K562 (cell line): Measurements from ENCODE around the gene CD4. TPM values are rescaled to one million over a fixed set of nuclear protein-coding genes. Genes with fewer than 3 reads are reported as not detected.

Experiments used
- ATAC-seq: fragments of 200-7000 bp; cut with Tn5 transposase; 3 replicates; pipeline ENCODE4 v1.9.1; 2020; ENCODE audit warnings: moderate library complexity
- BruUV-seq: library from RNA; stranded (reverse); fragments of 400-500 nt; replicated peaks from 2 replicates; lab custom pipeline; 2021; lab: Mats Ljungman, UMichigan
- CTCF ChIA-PET: fragments of 300-600 bp; formaldehyde crosslinking; extraction: SDS; loops from one replicate; lab custom pipeline; 2021; ENCODE audit warnings: low intra/inter-chr PET ratio; lab: Yijun Ruan, JAX
- POLR2A ChIA-PET: fragments of 300-600, 350-650 bp; sonication (Branson Sonifier 250); formaldehyde crosslinking; extraction: SDS; loops from one replicate; lab custom pipeline; 2021; ENCODE audit warnings: antibody characterized with exemption, inconsistent platforms; lab: Yijun Ruan, JAX
- DNase-seq, 4 experiments: peaks; one replicate each; pipeline versions ENCODE4 v3.0.0 to v3.0.0-alpha.2; 2011 to 2018; ENCODE audit warnings: low spot score in 3 of 4, mixed read lengths in 3 of 4; ENCODE audit errors: extremely low read depth in 1 of 4
- FAIRE-seq: peaks from 2 replicates; lab custom pipeline; 2011; peaks lifted over from hg19 to GRCh38; lab: Jason Lieb, UNC
- H2AFZ ChIP-seq: 2 replicates; pipeline ENCODE4 v1.6.0; 2011; ENCODE audit warnings: low read depth, low read length, control low read depth, inconsistent platforms
- H3K27ac ChIP-seq: fragments of 200-600 bp; 3 replicates; pipeline ENCODE4 v1.8.0; 2011; ENCODE audit warnings: low read depth, mild to moderate bottlenecking, control low read depth, inconsistent platforms, low read length, moderate library complexity, mixed read lengths; ENCODE audit errors: extremely low read depth
- H3K27me3 ChIP-seq, 2 experiments: fragments of 300-600 bp in 1 of 2; 2 replicates in 1 of 2; 3 replicates in 1 of 2; pipeline versions ENCODE4 v1.6.0 to v1.8.0; 2011; ENCODE audit warnings: inconsistent platforms in 2 of 2, low read length in 2 of 2, mild to moderate bottlenecking in 1 of 2, mixed read lengths in 1 of 2, moderate library complexity in 1 of 2; ENCODE audit not compliant: control insufficient read depth in 2 of 2, insufficient read depth in 2 of 2
- H3K36me3 ChIP-seq: fragments of 300-600 bp; 3 replicates; pipeline ENCODE4 v1.8.0; 2011; ENCODE audit warnings: mild to moderate bottlenecking, low read length, inconsistent platforms; ENCODE audit not compliant: control insufficient read depth, insufficient read depth
- H3K4me1 ChIP-seq, 2 experiments: fragments of 200-600 bp in 1 of 2; replicated peaks in 1 of 2; 2 replicates in 1 of 2; 3 replicates in 1 of 2; pipeline versions ENCODE4 v1.5.1 to v1.8.0; 2011; ENCODE audit warnings: inconsistent platforms in 2 of 2, low read length in 2 of 2, mild to moderate bottlenecking in 1 of 2, mixed read lengths in 1 of 2, moderate library complexity in 1 of 2; ENCODE audit not compliant: control insufficient read depth in 2 of 2, insufficient read depth in 2 of 2
- H3K4me2 ChIP-seq: 2 replicates; pipeline ENCODE4 v1.6.1; 2011; ENCODE audit warnings: low read length, control low read depth, inconsistent platforms, mixed read lengths; ENCODE audit not compliant: insufficient read depth
- H3K4me3 ChIP-seq: fragments of 200-600 bp; sonication (generic), shearing (Covaris generic); 2 replicates; pipeline ENCODE4 v1.5.1; 2016; ENCODE audit warnings: control low read depth, inconsistent platforms
- H3K79me2 ChIP-seq: fragments of 200-600 bp; 3 replicates; pipeline ENCODE4 v1.8.0; 2011; ENCODE audit warnings: low read length, inconsistent platforms; ENCODE audit not compliant: control insufficient read depth, insufficient read depth
- H3K9ac ChIP-seq, 2 experiments: 2 replicates each; pipeline versions ENCODE4 v1.6.0 to v1.6.1; 2011; ENCODE audit warnings: low read depth in 2 of 2, low read length in 2 of 2, control low read depth in 1 of 2, inconsistent platforms in 1 of 2, mild to moderate bottlenecking in 1 of 2, mixed read lengths in 1 of 2; ENCODE audit not compliant: insufficient read depth in 1 of 2
- H3K9me1 ChIP-seq: one replicate; pipeline ENCODE4 v1.6.0; 2011; ENCODE audit warnings: inconsistent platforms, mild to moderate bottlenecking, low read length, moderate library complexity; ENCODE audit not compliant: control insufficient read depth, insufficient read depth
- H3K9me3 ChIP-seq: replicated peaks from 2 replicates; pipeline ENCODE4 v1.5.1; 2011; ENCODE audit warnings: low read depth, low read length, inconsistent platforms; ENCODE audit not compliant: control insufficient read depth, insufficient read depth
- H4K20me1 ChIP-seq: replicated peaks from 2 replicates; pipeline ENCODE4 v1.6.1; 2011; ENCODE audit warnings: low read length, inconsistent platforms, mixed read lengths; ENCODE audit not compliant: control insufficient read depth, insufficient read depth
- CUX1 ChIP-seq: fragments of 200-800 bp; sonication (Bioruptor generic); IDR thresholded peaks from 2 replicates; pipeline ENCODE4 v1.6.1; 2016; ENCODE audit warnings: missing genetic modification characterization, missing compliant biosample characterization
- XRCC3 ChIP-seq: fragments of 450-650 bp; IDR thresholded peaks from 2 replicates; pipeline ENCODE4 v1.6.1; 2017; ENCODE audit warnings: mild to moderate bottlenecking, moderate library complexity
- ZBTB12 ChIP-seq: fragments of 250-450 bp; sonication (Bioruptor Pico); IDR thresholded peaks from 2 replicates; pipeline ENCODE4 v1.4.0; 2020
- WGBS: fragments of 100-300 bp; shearing (Covaris generic); methylation state at CpG from one replicate; pipeline ENCODE4 v1.1.6; 2016; ENCODE audit warnings: low coverage, mixed read lengths; ENCODE audit not compliant: insufficient coverage; ENCODE audit errors: missing lambda C conversion rate; 5-methylcytosine and 5-hydroxymethylcytosine counted together
- in situ Hi-C: fragments of 300-500 bp; cut with MboI; formaldehyde crosslinking; loops from 4 replicates; pipeline ENCODE4 v1.15.0; 2018; ENCODE audit warnings: inconsistent platforms, mixed read lengths
- intact Hi-C: fragments of 100-400 bp; cut with micrococcal nuclease; formaldehyde crosslinking; loops from 2 replicates; pipeline ENCODE4 v1.14.2; 2022
- polyA plus RNA-seq, 8 experiments: library from polyadenylated mRNA; depleted of rRNA in 4 of 8; stranded (reverse) in 5 of 8; unstranded in 3 of 8; fragments of >200 nt; fragmentation: Nextera tagmentation in 2 of 8; fragmentation: Illumina TruSeq in 1 of 8; extraction: Ambion mirVana in 2 of 8; extraction: Trizol in 1 of 8; gene quantifications; 2 replicates each; pipeline versions ENCODE4 v1.2.1 to v1.2.3, GENCODE V29; 2011 to 2014; ENCODE audit warnings: inconsistent platforms in 1 of 8, missing spikeins in 1 of 8
- total RNA-seq, 7 experiments: library from RNA; depleted of rRNA in 6 of 7; stranded (reverse); fragments of >200 nt in 6 of 7; fragmentation: Illumina TruSeq in 2 of 7; extraction: Trizol in 2 of 7; gene quantifications; 2 replicates each; pipeline versions ENCODE4 v1.2.1 to v1.2.3, GENCODE V29; 2011 to 2021; ENCODE audit warnings: low replicate concordance in 1 of 7

The CD4 gene
- total and polyA plus RNA-seq, 9 of the 15 experiments (the other 6 are each of a cell fraction or from before 2014, with no cell fraction given) = 0.06 to 0.27 (median 0.09) TPM; not detected in 5

GRCh38 chr12:6861391-6861790 lies 72.1 kb downstream of the CD4 start (continued):
- no peak for TF ChIP-seq XRCC3

GRCh38 chr12:6863033-6863432 lies 73.7 kb downstream of the CD4 start:
- in situ Hi-C loops = no loop called here
- peaks cover 12% of the 10 kb centered on the region for H3K79me2 ChIP-seq
- no peak for DNase-seq
- no TSS peak for BruUV-seq
- H3K27me3 ChIP-seq = no peaks in the 10 kb centered on the region
- intact Hi-C loops = no loop called here
- no peak overlapping the region for H3K9ac ChIP-seq
- no peak overlapping the region for H3K4me2 ChIP-seq
- no peak for TF ChIP-seq CUX1 (CRISPR knock-in tag)
- no peak for TF ChIP-seq ZBTB12 (CRISPR knock-in tag)
- H3K27ac ChIP-seq = no peak overlapping the region
- no peak for ATAC-seq
- H4K20me1 ChIP-seq = peaks cover 1% of the 10 kb centered on the region; the same call in 1 of the 2 replicates
- ChIA-PET POLR2A (interaction anchor here (1.4 to 11.3 kb wide), 2 partner anchors 9 kb away, joined by 3 to 174 read pairs; partner anchors contain the start of genes CDCA3 and USP5), CTCF (no interaction called here)
- no peak for FAIRE-seq
- no peak overlapping the region for H2AFZ ChIP-seq
- peaks cover 72% of the 10 kb centered on the region for H3K36me3 ChIP-seq
- no peaks in the 10 kb centered on the region for H3K9me1 ChIP-seq
- 80% methylated on average over 7 of the region's 11 CpGs for WGBS
- H3K9me3 ChIP-seq = no peaks in the 10 kb centered on the region
- H3K4me3 ChIP-seq = no peak overlapping the region
- H3K4me1 ChIP-seq = peaks cover 12 to 20% of the 10 kb centered on the region in 2 experiments; a peak in 4 of 5 replicates
